Hypothalamus (tissue), 51 donors: Measurements from ENCODE around the gene LKAAEAR1.

ENCODE experiments used
- DNase-seq, 51 donors: peaks; one replicate each; lab custom pipeline; 2025; lab: John Stamatoyannopoulos, UW

The LKAAEAR1 gene

DNA sequence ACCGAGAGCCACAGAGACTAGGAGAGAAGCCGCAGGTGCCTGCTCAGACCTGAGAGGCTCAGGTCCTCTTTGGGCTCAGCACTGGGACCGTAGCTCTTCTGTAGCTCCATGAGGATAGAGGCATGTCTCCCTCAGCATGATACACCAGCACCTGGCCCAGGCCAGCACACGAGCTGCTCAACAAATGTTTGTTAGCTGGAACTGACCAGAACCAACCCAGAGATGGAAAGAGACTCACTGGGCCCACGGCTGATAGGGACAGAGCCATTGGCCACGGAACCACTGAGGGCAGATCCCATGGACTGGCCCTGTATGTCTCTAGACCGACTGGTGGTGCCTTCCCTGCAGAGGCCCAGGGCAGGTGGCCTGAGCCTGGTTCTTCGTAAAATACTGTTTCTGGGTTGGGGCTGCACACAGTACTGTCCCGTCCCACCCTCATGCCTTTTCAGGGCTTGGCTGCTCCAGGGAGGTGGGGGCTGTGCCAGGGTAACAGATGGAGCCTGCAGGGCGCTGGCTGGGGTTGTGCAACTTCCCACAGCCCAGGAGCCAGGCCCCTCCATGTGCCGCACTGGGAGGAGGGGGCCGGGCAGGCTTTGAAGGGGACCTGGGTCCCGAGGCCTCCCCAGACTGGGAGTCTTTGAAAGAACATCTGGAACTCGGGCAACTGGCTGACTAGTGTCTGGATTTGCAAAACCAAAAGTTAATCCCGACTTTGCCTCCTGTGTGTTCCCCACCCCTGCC lies 43.0 kb downstream of the LKAAEAR1 start:
- DNase-seq = no peak

DNA sequence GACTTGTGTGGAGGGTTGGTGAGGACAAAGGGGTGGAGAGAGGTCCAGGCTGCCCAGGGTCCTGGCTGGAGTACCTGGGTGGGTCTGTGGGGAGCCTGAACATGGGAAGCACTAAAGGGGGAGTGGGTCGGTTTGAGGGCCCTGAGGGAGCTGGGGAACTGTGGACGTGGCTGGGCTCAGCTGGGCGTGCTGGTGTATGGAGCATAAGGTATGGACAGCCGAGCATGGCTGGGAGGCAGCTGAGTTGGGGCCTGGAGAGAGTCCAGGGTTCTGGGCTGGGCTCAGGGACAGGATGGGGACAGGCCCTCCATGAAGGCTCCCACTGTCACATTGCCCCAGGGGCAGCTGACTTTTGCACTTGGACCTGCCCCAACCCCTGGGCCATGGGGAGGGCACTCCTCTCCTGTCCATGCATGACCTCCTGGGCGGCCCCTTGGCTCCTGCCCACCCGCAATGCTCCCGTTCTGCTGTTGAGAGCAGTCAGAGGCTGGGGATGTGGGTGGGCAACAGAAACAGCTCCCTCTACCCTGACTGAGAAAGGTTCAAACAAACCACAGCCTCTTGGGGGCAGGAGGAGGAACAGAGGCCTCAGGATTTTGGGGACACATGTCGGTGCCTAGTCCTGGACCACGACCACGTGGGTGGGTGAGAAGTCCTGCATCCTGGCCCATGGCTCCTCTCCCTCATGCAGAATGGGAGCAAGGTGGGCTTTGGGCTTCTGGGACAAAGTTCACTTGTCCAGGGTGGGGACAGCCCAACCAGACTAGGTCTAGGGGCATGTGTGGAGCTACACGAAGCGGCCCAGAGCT lies 43.8 kb downstream of the LKAAEAR1 start:
- DNase-seq = no peak

DNA sequence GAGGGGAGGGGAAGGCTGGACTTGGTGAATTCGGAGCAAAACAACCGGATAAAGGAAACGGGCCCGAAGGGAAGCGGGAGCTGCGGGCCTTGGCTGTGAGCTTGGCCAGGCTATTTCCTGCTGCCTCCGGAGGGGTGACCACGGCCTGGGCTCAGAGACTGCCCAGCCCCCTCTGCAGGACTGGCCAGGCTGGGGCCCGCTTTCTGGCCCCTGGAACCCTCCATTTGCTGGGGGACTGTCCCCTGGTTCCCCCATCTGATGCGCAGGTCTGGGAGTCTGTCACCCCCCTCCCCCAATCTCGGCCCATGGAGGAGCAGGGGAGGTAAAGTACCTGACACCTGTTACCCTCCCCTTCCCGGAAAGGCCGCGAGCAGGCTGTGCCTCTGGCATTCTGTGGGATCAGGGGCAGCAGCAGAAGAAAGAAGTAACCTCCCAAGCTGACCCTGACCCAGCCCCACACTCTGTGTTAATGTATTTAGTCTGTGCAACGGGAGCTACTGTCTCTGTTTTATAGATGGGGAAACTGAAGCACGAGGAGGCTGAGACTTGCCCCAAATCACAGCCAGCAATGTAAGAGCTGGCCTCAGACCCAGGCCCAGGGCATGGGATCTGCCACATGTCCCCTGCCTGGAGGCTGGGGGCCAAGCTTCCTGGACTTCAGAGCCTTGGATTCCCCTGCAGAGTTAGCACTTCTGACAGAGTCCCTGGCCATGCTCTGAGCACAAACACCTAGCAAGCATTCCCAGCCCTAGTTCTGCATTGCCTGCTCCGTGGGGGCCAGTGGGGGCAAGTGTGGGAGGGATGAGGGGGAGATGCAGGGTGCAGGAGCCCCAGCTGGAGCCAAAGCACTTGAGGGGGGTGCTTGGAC lies 44.7 kb downstream of the LKAAEAR1 start:
- DNase-seq = no peak

DNA sequence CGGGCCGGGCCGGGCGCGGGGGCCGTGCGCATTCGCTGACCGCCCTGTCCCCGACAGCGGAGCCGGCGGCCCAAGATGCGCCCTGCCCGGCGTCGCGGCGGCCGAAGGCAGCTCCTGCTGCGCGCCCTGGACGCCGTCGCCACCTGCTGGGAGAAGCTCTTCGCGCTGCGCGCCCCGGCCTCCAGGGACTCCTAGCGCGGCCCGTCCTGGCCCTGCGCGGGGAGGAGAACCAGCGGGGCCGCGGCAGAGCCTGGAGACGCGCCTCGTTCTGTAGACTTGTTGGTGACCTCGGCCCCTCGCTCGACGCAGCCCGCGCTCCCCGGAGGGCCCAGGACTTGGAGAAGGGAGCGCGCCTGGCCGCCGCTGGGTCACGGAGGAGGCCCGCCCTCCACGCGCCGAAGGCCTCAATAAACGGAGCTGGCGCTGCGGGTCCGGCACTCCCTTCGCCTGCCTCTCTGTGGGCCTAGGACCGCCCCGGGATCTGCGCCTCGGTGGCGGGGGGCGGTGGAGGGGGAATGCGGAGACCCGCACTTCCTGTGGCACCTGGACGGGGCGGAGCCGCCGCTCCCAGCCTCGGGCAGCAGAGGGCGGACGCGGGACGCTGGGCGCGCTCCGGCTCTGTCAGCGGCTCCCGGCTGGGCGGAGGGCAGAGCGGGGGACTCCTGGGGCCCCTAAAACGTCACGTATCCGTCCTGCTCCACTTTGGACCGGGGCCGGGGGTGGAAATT lies 45.5 kb downstream of the LKAAEAR1 start:
- DNase-seq = peak in 18 of 51 donors; percentile 2 to 52 (median 14)

DNA sequence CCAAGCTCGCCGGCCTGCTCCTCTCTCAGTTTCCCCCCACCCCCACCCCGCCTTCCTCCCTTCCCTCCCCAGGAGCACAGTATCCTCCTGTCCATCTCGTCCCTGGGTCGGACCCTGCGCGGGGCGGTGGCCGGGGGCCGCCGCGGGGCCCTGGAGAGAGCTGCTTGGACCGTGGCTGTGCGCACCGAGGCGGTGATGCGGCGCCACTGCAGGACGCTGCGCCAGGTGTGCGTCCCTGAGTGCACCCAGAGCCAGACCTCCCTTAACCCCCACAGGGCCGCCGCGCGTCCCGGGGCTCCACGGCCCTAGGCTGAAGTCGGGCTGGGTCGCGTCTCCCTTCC lies 46.0 kb downstream of the LKAAEAR1 start:
- DNase-seq = no peak

DNA sequence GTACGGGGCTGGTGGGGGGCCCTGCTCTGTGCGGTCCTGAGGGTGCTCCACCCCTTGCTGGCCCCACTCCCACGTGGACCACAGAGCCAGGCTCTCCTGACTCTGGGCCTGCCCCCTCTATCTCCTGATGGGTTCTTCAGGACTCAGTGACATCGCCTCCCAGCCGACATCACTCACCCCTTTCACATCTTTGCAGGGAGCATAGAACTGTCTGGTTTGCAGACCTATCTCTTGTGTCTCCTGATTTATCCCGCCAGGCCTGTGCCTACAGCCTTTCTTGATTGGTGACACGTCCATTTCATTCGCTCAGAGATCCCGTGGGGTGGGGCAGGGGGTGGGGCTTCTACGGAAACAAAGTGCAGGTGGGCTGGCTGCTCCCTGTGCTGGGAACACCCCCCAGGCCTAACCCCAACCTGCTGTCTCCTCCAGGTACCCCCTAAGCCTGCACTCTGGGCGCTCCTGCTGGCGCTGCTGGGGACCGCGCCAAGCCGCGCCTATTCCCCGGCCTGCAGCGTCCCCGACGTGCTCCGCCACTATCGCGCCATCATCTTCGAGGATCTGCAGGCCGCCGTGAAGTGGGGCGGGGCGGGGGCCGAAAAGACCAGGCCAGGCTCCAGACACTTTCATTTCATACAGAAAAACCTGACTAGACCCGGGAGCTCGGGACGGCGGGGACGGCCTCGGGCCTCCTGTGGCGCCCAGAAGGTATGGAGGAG lies 46.5 kb downstream of the LKAAEAR1 start:
- DNase-seq = no peak

DNA sequence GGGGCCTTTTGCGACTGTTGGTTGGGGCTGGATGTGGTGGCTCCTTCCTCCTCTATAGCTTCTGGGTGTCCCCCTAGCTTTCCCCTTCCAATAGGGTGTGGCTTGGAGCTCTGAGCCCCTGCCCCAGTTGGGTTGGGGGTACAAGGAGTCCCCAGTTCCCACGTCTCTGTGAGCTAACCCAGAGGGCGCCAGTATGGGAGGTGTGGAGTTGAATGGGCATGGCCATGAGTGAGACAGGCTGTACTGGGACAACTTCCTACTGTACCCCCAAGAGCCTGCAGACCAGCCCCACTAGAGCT lies 47.0 kb downstream of the LKAAEAR1 start:
- no peak for DNase-seq

DNA sequence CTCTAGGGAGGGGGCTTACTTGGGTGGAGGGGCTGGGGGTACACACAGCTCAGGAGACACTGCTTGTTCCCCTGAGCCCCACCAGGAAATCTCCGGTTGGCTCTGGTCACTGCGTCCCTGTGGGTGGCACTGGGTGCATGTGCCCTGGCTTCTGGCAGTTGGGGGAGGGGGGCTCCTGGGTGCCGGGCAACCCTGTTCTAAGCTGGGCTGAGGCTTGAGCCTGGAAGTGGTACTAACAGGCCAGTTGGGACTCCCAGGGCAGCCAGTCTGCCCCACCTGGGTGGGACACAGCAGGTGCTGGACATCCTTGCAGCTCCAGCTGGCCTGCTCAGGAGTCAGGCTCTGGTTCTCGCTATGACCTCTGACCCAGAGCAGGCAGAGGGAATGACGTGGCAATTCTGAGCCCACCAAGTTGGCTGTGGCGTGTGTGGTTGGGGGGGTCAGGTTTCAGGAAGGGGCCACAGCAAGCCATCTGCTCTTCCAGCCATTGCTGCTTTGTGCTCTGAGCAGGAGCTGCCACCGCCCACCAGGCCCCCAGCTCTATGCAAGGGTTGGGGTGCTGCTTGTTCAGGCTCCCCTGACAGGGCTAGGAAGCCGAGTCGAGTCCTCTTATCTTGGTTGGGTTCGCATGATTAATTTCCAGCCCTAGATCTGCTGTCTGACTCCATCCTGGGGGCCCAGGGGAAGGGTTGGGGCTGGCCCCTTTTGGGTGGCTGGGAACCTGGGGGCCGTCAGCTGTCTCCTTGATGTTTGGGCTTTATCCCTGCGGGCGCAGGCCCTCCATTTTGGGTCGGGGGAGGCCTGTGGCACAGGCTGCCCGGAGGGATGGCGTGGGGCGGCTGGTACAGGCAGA lies 47.6 kb downstream of the LKAAEAR1 start:
- no peak for DNase-seq

DNA sequence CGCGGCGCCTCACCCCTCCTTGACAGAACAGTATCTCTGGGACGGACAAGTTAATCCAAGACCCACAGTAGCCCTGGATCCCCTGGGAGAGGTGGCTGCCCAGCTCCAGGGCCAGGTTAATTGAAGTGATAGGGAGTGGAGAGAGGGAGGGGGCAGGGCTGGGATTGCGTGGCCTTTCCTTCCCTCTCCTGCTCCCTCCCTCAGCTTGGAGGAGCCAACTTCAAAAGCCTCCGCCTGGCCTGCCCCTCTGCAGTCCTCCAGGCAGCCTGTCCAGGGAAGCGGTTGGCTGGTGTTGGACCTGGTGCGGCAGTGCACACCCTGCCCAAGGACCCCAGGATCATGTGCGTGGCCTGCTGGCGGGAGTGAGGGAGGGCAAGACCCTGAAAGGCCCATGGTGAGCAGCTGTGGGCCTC lies 48.3 kb downstream of the LKAAEAR1 start, which contains the start of gene C20orf204:
Gene C20orf204, plus strand, starts transcription at position 250 of the 413 bp plus-strand sequence. Its CDS starts 142 bp downstream, at position 392.
- DNase-seq = no peak

DNA sequence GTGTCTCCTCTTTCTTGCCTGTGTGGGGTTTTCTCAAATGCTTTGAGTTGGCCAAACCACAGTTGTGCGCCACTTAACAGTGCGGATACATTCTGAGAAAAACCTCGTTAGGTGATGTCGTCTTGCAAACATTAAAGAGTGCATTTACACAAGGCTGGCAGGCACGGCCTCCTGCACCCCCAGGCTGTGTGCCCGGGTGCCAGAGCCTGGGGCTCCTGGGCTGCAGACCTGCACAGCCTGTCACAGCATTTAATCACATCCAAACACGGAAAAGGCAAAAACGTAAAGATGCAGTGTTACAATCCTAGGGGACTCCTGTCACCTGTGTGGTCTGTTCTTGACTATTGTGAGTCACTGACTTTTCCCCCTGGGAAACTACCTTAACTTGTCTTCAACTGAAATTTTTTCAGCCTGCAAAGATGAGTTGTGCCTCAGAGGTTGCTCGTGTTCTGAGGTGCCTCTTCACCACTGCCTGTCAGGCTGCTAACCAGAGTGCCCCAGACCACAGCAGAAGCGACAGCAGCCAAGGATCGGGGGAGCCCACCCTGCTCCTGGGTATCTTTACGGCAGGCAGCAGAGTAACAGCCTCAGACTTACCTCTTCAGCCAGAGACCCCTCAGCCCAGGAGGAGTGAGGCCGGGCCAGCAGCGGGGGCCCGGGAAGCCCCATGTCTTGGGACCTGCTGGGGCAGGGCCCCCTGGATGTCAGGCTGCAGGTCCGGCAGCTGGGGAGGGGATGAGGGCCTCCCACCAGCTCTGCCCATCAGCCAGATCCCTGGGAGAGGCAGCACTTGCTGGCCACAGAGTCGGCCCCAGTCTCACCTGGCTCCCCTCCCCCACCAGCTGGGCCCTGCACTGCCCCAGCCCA lies 48.9 kb downstream of the LKAAEAR1 start:
- DNase-seq = no peak

DNA sequence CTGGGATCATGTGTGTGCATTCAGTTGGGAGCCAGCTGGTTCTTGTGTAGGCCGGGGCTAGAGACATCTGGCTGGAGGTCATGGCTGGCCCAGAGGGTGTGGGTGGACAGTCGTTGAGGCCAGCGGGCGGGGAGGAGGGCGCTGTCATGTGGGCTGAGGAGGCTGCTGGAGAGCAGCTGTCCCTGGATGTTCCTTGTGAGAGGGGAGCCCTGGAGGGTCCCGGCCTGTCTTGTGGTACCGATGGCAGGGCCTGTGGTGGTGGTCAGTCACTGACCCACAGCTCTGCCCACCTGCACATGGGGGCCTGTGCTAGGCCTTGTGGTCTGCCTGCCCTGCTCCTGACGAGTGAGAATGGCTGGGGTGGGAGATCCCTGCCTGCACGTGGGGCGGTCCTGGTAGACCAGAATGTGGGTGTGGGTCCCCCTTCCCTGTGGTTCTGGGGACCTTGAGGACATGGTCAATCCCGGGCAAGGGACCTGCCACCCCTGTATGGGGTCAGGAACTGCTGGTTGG lies 50.2 kb downstream of the LKAAEAR1 start:
- DNase-seq = no peak
